Activated CD4-positive, alpha-beta T cell treated with anti-CD3 and anti-CD28 coated beads for 48 hours (primary cell): ENCODE data around the gene PRMT2.
"Not testable (repeated sequence)": the region's sequence is repeated elsewhere in the genome, so short reads cannot be mapped to it uniquely, and the experiment has no call there.

ENCODE experiments used
- DNase-seq: peaks from one replicate; pipeline ENCODE4 v3.0.0-alpha.2; 2020

PRMT2 gene

GRCh38 chr21:46675595-46676280 is 40.3 kb downstream of the PRMT2 start:
- DNase-seq = no peak

- DNase-seq = not testable (repeated sequence)
Observed at GRCh38 chr21:46676542-46676941, 41.1 kb downstream of the PRMT2 start.

- not testable (repeated sequence) for DNase-seq
Observed at GRCh38 chr21:46681593-46681992, 46.1 kb downstream of the PRMT2 start.

- not testable (repeated sequence) for DNase-seq
Observed at GRCh38 chr21:46698652-46699051, 63.2 kb downstream of the PRMT2 start.

GRCh38 chr21:46699104-46699503 is 63.6 kb downstream of the PRMT2 start:
- not testable (repeated sequence) for DNase-seq
